ENCODE results near the gene METRN. TPM values are rescaled to one million over a fixed set of nuclear protein-coding genes. Genes with fewer than 3 reads are reported as not detected.

The METRN gene
- total RNA-seq, 1 experiment from 2014 or later: 23.4 TPM

DNA sequence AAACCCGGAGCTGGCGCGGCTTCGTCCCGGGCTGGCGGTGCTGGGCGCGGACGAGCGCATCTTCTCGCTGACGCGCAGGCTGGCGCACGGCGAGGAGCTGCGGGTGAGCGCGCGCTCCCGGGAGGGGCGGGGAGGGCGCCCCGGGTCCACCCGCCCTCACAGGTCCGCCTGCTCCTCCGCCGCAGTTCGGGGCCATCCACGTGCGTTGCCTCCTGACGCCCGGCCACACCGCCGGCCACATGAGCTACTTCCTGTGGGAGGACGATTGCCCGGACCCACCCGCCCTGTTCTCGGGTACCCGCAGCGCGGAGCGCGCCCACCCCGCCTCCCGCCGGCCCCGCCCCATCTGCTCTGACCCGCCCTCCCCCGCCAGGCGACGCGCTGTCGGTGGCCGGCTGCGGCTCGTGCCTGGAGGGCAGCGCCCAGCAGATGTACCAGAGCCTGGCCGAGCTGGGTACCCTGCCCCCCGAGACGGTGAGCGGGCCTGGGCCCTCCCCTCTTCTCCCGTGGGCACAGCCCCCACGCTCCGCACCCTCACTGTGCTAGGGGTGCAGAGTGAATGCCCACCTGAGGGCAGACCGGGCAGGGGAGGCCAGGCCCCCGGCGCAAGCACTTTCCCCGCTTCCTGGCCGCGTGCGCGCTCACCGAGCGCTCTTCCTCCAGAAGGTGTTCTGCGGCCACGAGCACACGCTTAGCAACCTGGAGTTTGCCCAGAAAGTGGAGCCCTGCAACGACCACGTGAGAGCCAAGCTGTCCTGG is 13.4 kb downstream of the METRN start:
- H3K4me1 ChIP-seq: peaks cover 3% of the 10 kb centered on the region; the same call in 1 of the 2 replicates
- peak overlapping the region; percentile 64 for H3K4me3 Mint-ChIP-seq (ENCODE audit: unreplicated experiment)
- no peaks in the 10 kb centered on the region for H3K4me1 Mint-ChIP-seq (ENCODE audit: low read depth, unreplicated experiment)
- no peaks in the 10 kb centered on the region for H3K9me3 Mint-ChIP-seq (ENCODE audit: unreplicated experiment)
- intact Hi-C loops (cut with micrococcal nuclease; ENCODE audit: unreplicated experiment): no loop called here
- peak; percentile 72 to 86 for DNase-seq
- H3K4me3 ChIP-seq (ENCODE audit: low read depth, low read length): peak overlapping the region; percentile 65
- H3K36me3 ChIP-seq (ENCODE audit: control insufficient read depth, insufficient read depth, low read length): no peaks in the 10 kb centered on the region
- H3K27me3 ChIP-seq (replicated peaks; ENCODE audit: control insufficient read depth, insufficient read depth, low read length): no peaks in the 10 kb centered on the region
- H3K27me3 Mint-ChIP-seq (ENCODE audit: insufficient read depth, unreplicated experiment): no peaks in the 10 kb centered on the region
- POLR2A ChIA-PET: interaction anchor here (1.0 to 1.5 kb wide), 2 partner anchors 12 to 13 kb away, joined by 3 to 4 read pairs; partner anchors contain the start of gene CIAO3
- BruUV-seq (replicated peaks): no TSS peak
- CTCF ChIA-PET: interaction anchor here (0.6 to 1.1 kb wide), 4 partner anchors 9 to 16 kb away, joined by 4 to 10 read pairs (median 6); partner anchors contain the start of gene METRN
- TF ChIP-seq, protein P1, sequence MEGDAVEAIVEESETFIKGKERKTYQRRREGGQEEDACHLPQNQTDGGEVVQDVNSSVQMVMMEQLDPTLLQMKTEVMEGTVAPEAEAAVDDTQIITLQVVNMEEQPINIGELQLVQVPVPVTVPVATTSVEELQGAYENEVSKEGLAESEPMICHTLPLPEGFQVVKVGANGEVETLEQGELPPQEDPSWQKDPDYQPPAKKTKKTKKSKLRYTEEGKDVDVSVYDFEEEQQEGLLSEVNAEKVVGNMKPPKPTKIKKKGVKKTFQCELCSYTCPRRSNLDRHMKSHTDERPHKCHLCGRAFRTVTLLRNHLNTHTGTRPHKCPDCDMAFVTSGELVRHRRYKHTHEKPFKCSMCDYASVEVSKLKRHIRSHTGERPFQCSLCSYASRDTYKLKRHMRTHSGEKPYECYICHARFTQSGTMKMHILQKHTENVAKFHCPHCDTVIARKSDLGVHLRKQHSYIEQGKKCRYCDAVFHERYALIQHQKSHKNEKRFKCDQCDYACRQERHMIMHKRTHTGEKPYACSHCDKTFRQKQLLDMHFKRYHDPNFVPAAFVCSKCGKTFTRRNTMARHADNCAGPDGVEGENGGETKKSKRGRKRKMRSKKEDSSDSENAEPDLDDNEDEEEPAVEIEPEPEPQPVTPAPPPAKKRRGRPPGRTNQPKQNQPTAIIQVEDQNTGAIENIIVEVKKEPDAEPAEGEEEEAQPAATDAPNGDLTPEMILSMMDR (IDR thresholded peaks at IDR 0.05; ENCODE audit: insufficient read depth in 1 of 2, low read depth in 1 of 2, low read length in 1 of 2, severe bottlenecking in 1 of 2, unreplicated experiment in 1 of 2): no peak
- H3K27ac Mint-ChIP-seq (ENCODE audit: unreplicated experiment): no peak overlapping the region
- peaks cover 18% of the 10 kb centered on the region for H3K36me3 Mint-ChIP-seq (ENCODE audit: insufficient read depth, unreplicated experiment)
- H3K9me3 ChIP-seq: no peaks in the 10 kb centered on the region

DNA sequence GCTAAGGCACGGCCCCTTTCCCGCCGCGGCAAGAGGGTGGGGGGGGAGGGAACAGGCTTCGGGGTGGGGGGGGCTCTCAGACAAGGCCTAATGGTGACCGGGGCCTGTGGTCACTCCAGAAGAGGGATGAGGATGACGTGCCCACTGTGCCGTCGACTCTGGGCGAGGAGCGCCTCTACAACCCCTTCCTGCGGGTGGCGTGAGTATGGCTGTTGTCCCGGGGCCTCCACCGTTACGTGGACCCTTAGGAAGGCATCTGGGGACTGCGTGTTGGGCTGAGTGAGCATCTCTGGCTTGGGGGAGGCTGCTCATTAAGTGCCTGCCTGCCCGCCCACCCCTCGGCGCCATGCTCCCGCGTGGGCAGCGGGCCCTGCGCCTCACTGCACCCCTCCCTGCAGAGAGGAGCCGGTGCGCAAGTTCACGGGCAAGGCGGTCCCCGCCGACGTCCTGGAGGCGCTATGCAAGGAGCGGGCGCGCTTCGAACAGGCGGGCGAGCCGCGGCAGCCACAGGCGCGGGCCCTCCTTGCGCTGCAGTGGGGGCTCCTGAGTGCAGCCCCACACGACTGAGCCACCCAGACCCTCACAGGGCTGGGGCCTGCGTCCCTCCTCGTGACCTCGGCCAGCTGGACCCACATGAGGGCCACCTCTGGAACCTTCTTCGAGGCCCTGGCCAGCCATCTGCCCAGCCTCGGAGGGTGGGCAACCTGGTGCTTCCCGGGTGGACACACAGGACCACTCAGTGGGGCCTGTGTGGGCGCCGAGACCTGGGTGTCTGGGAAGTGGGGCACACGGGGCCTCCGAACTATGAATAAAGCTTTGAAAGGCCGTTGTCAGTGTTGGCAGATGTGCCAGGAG is 14.2 kb downstream of the METRN start:
- H3K27me3 Mint-ChIP-seq (ENCODE audit: insufficient read depth, unreplicated experiment): no peaks in the 10 kb centered on the region
- H3K4me1 Mint-ChIP-seq (ENCODE audit: low read depth, unreplicated experiment): no peaks in the 10 kb centered on the region
- ChIA-PET POLR2A (interaction anchor here (0.6 to 1.5 kb wide), 2 partner anchors 12 to 20 kb away, joined by 3 read pairs; partner anchors contain the start of gene CIAO3), CTCF (interaction anchor here (0.6 kb wide), 1 partner anchor 601 kb away, joined by 4 read pairs; no protein-coding TSS in a partner anchor)
- H3K27me3 ChIP-seq (replicated peaks; ENCODE audit: control insufficient read depth, insufficient read depth, low read length): no peaks in the 10 kb centered on the region
- H3K4me1 ChIP-seq: peaks cover 3% of the 10 kb centered on the region; the same call in 1 of the 2 replicates
- peak overlapping the region; percentile 65 for H3K4me3 ChIP-seq (ENCODE audit: low read depth, low read length)
- BruUV-seq (replicated peaks): no TSS peak
- DNase-seq: no peak
- H3K4me3 Mint-ChIP-seq (ENCODE audit: unreplicated experiment): peak overlapping the region; percentile 64
- H3K9me3 Mint-ChIP-seq (ENCODE audit: unreplicated experiment): no peaks in the 10 kb centered on the region
- peaks cover 26% of the 10 kb centered on the region for H3K36me3 Mint-ChIP-seq (ENCODE audit: insufficient read depth, unreplicated experiment)
- H3K27ac Mint-ChIP-seq (ENCODE audit: unreplicated experiment): no peak overlapping the region
- no peaks in the 10 kb centered on the region for H3K36me3 ChIP-seq (ENCODE audit: control insufficient read depth, insufficient read depth, low read length)
- H3K9me3 ChIP-seq: no peaks in the 10 kb centered on the region
- TF ChIP-seq, protein P1 (IDR thresholded peaks at IDR 0.05; ENCODE audit: insufficient read depth in 1 of 2, low read depth in 1 of 2, low read length in 1 of 2, severe bottlenecking in 1 of 2, unreplicated experiment in 1 of 2): no peak
- intact Hi-C loops (cut with micrococcal nuclease; ENCODE audit: unreplicated experiment): no loop called here

Measured in Caco-2 (cell line).